ENCODE data around the gene ADAM22.
"Not testable (repeated sequence)": the region's sequence is repeated elsewhere in the genome, so short reads cannot be mapped to it uniquely, and the experiment has no call there.

ADAM22 gene

GRCh38 chr7:88115816-88116215 lies 181.8 kb downstream of the ADAM22 start:
- DNase-seq: no peak

- no peak for DNase-seq
Measured at GRCh38 chr7:88116235-88116795, 182.3 kb downstream of the ADAM22 start.

- DNase-seq: no peak
Measured at GRCh38 chr7:88117325-88117724, 183.3 kb downstream of the ADAM22 start.

GRCh38 chr7:88121335-88121734 lies 187.3 kb downstream of the ADAM22 start:
- no peak for DNase-seq

GRCh38 chr7:88127637-88128290 lies 193.7 kb downstream of the ADAM22 start:
- DNase-seq: no peak

- no peak for DNase-seq
Measured at GRCh38 chr7:88132725-88133124, 198.7 kb downstream of the ADAM22 start.

GRCh38 chr7:88140947-88141346 lies 206.9 kb downstream of the ADAM22 start:
- DNase-seq: no peak

- DNase-seq: no peak
Measured at GRCh38 chr7:88141479-88141878, 207.4 kb downstream of the ADAM22 start.

GRCh38 chr7:88141953-88142352 lies 207.9 kb downstream of the ADAM22 start:
- DNase-seq: no peak

- DNase-seq: no peak
Measured at GRCh38 chr7:88146616-88147015, 212.6 kb downstream of the ADAM22 start.

GRCh38 chr7:88147341-88147740 lies 213.3 kb downstream of the ADAM22 start:
- DNase-seq: no peak

GRCh38 chr7:88147949-88148348 lies 213.9 kb downstream of the ADAM22 start:
- no peak for DNase-seq

- DNase-seq: no peak
Measured at GRCh38 chr7:88150033-88150432, 216.0 kb downstream of the ADAM22 start.

GRCh38 chr7:88151119-88151790 lies 217.2 kb downstream of the ADAM22 start:
- DNase-seq: no peak

- DNase-seq: no peak
Measured at GRCh38 chr7:88153378-88153777, 219.3 kb downstream of the ADAM22 start.

GRCh38 chr7:88155756-88156155 lies 221.7 kb downstream of the ADAM22 start:
- DNase-seq: no peak

- DNase-seq: no peak
Measured at GRCh38 chr7:88156356-88156755, 222.3 kb downstream of the ADAM22 start.

GRCh38 chr7:88159741-88160140 lies 225.7 kb downstream of the ADAM22 start:
- DNase-seq: not testable (repeated sequence)

- DNase-seq: no peak
Measured at GRCh38 chr7:88165697-88166096, 231.6 kb downstream of the ADAM22 start.

GRCh38 chr7:88167223-88167622 lies 233.2 kb downstream of the ADAM22 start:
- no peak for DNase-seq

GRCh38 chr7:88167721-88168120 lies 233.7 kb downstream of the ADAM22 start:
- DNase-seq: no peak

GRCh38 chr7:88169717-88170320 lies 235.8 kb downstream of the ADAM22 start:
- DNase-seq: peak; percentile 17

GRCh38 chr7:88172842-88173241 lies 238.8 kb downstream of the ADAM22 start:
- no peak for DNase-seq

- DNase-seq: no peak
Measured at GRCh38 chr7:88176190-88176589, 242.1 kb downstream of the ADAM22 start.
